SK-N-SH (cell line): ENCODE results near the gene ZNF784. TPM values are rescaled to one million over a fixed set of nuclear protein-coding genes. Genes with fewer than 3 reads are reported as not detected.
A peak's percentile ranks its signal among the peaks of the same experiment; 100 is the strongest.

Experiments used
- CTCF ChIA-PET: fragments of 300-600, 350-600 bp; formaldehyde crosslinking; extraction: SDS; loops from one replicate; lab custom pipeline; 2021; lab: Yijun Ruan, JAX
- POLR2A ChIA-PET: fragments of 350-600 bp; sonication (Branson Sonifier 250); formaldehyde crosslinking; extraction: SDS; loops from one replicate; lab custom pipeline; 2020; ENCODE audit warnings: antibody characterized with exemption, inconsistent platforms; lab: Yijun Ruan, JAX
- DNase-seq: peaks from one replicate; pipeline ENCODE4 v3.0.0; 2012
- H2AFZ ChIP-seq: fragments of 200-600 bp; sonication (generic); 2 replicates; pipeline ENCODE4 v1.8.1; 2016; ENCODE audit warnings: antibody characterized with exemption, mild to moderate bottlenecking, low read depth
- H3F3A ChIP-seq: fragments of 200-600 bp; sonication (generic); replicated peaks from 2 replicates; pipeline ENCODE3; 2016; ENCODE audit warnings: antibody characterized with exemption, mild to moderate bottlenecking; ENCODE audit not compliant: insufficient read depth
- H3K27ac ChIP-seq, 2 experiments: fragments of 200-500 bp in 1 of 2; fragments of 200-600 bp in 1 of 2; sonication (Bioruptor generic) in 1 of 2; sonication (generic), shearing (Covaris generic) in 1 of 2; 2 replicates each; pipeline versions ENCODE4 v1.5.1 to v1.6.1; 2014 to 2016; ENCODE audit warnings: low read depth in 2 of 2, inconsistent platforms in 1 of 2, low read length in 1 of 2, mild to moderate bottlenecking in 1 of 2, mixed read lengths in 1 of 2
- H3K27me3 ChIP-seq: fragments of 200-600 bp; sonication (generic), shearing (Covaris generic); 2 replicates; pipeline ENCODE4 v1.6.1; 2016; ENCODE audit warnings: mixed run types; ENCODE audit not compliant: insufficient read depth
- H3K36me3 ChIP-seq, 2 experiments: fragments of 200-500 bp in 1 of 2; fragments of 200-600 bp in 1 of 2; sonication (Bioruptor generic) in 1 of 2; sonication (generic) in 1 of 2; replicated peaks in 1 of 2; 2 replicates each; pipeline versions ENCODE3 to v1.5.1; 2014 to 2016; ENCODE audit warnings: low read length in 1 of 2, mild to moderate bottlenecking in 1 of 2; ENCODE audit not compliant: insufficient read depth in 2 of 2, control insufficient read depth in 1 of 2
- H3K4me1 ChIP-seq, 2 experiments: fragments of 200-500 bp in 1 of 2; fragments of 200-600 bp in 1 of 2; sonication (Bioruptor generic) in 1 of 2; sonication (generic), shearing (Covaris generic) in 1 of 2; 2 replicates each; pipeline versions ENCODE4 v1.5.1 to v1.6.1; 2014 to 2016; ENCODE audit warnings: low read depth in 1 of 2, low read length in 1 of 2, mixed run types in 1 of 2; ENCODE audit not compliant: insufficient read depth in 2 of 2, control insufficient read depth in 1 of 2
- H3K4me2 ChIP-seq: fragments of 200-600 bp; sonication (generic), shearing (Covaris generic); 2 replicates; pipeline ENCODE4 v1.6.1; 2017; ENCODE audit warnings: mixed run types
- H3K4me3 ChIP-seq, 2 experiments: fragments of 200-500 bp in 1 of 2; fragments of 200-600 bp in 1 of 2; sonication (Bioruptor generic) in 1 of 2; sonication (generic), shearing (Covaris generic) in 1 of 2; 2 replicates each; pipeline versions ENCODE4 v1.5.1 to v1.8.1; 2014 to 2016; ENCODE audit warnings: low read depth in 2 of 2, inconsistent platforms in 1 of 2, low read length in 1 of 2, mild to moderate bottlenecking in 1 of 2, mixed read lengths in 1 of 2, moderate library complexity in 1 of 2
- H3K79me2 ChIP-seq: fragments of 200-600 bp; sonication (generic); 2 replicates; pipeline ENCODE4 v1.8.1; 2017; ENCODE audit warnings: mild to moderate bottlenecking; ENCODE audit not compliant: insufficient read depth
- H3K9ac ChIP-seq: fragments of 200-600 bp; sonication (generic); 2 replicates; pipeline ENCODE4 v1.6.1; 2017; ENCODE audit warnings: mixed run types
- H3K9me2 ChIP-seq: fragments of 200-600 bp; sonication (generic); 2 replicates; pipeline ENCODE4 v1.6.1; 2017; ENCODE audit warnings: mixed run types
- H3K9me3 ChIP-seq: fragments of 200-600 bp; sonication (generic); 2 replicates; pipeline ENCODE4 v1.6.1; 2017; ENCODE audit warnings: mixed run types, mild to moderate bottlenecking, moderate library complexity
- H4K20me1 ChIP-seq: fragments of 200-600 bp; sonication (generic); 2 replicates; pipeline ENCODE4 v1.6.1; 2017; ENCODE audit warnings: mild to moderate bottlenecking, mixed run types; ENCODE audit not compliant: insufficient read depth
- EP300 ChIP-seq, 2 experiments: IDR thresholded peaks; 2 replicates each; pipeline versions ENCODE4 v1.4.0 to v1.6.1; 2012; ENCODE audit warnings: borderline replicate concordance in 1 of 2, low read depth in 1 of 2, low read length in 1 of 2
- FOXJ3 ChIP-seq: sonication (generic); formaldehyde crosslinking; IDR thresholded peaks from 2 replicates; pipeline ENCODE4 v1.5.1; 2020; ENCODE audit warnings: mild to moderate bottlenecking, missing genetic modification reagents
- FOXM1 ChIP-seq: IDR thresholded peaks from 2 replicates; pipeline ENCODE4 v1.4.0; 2012; ENCODE audit warnings: low read depth, mild to moderate bottlenecking
- IRF3 ChIP-seq: fragments of 150-350 bp; IDR thresholded peaks from 2 replicates; pipeline ENCODE4 v1.6.1; 2016; ENCODE audit warnings: mild to moderate bottlenecking, low read depth, low read length
- JUND ChIP-seq: IDR thresholded peaks from 2 replicates; pipeline ENCODE4 v1.4.0; 2012
- MAX ChIP-seq: IDR thresholded peaks from 2 replicates; pipeline ENCODE4 v1.4.0; 2012; ENCODE audit warnings: low read depth
- MEF2A ChIP-seq: IDR thresholded peaks from 2 replicates; pipeline ENCODE4 v1.4.0; 2012; ENCODE audit warnings: low read depth, borderline replicate concordance
- NFIC ChIP-seq: IDR thresholded peaks from 2 replicates; pipeline ENCODE4 v1.4.0; 2012; ENCODE audit warnings: borderline replicate concordance
- NRF1 ChIP-seq: IDR thresholded peaks from 2 replicates; pipeline ENCODE4 v1.6.1; 2012; ENCODE audit warnings: low read depth, mild to moderate bottlenecking, low read length
- PBX3 ChIP-seq: IDR thresholded peaks from 2 replicates; pipeline ENCODE4; 2012
- RAD21 ChIP-seq: IDR thresholded peaks from 2 replicates; pipeline ENCODE4 v1.6.1; 2012; ENCODE audit warnings: mild to moderate bottlenecking, low read length
- RCOR1 ChIP-seq: fragments of 150-350 bp; IDR thresholded peaks from 2 replicates; pipeline ENCODE4 v1.6.1; 2017; ENCODE audit warnings: antibody characterized with exemption, low read length
- REST ChIP-seq: IDR thresholded peaks from 2 replicates; pipeline ENCODE4 v1.6.1; 2012; ENCODE audit warnings: mild to moderate bottlenecking, low read depth, low read length, moderate library complexity
- RFX5 ChIP-seq: IDR thresholded peaks from 2 replicates; pipeline ENCODE4 v1.6.1; 2012; ENCODE audit warnings: mild to moderate bottlenecking, improper control_type of control experiment, low read length
- RXRA ChIP-seq: IDR thresholded peaks from 2 replicates; pipeline ENCODE4 v1.4.0; 2012; ENCODE audit warnings: low read depth, mild to moderate bottlenecking, borderline replicate concordance
- TEAD4 ChIP-seq: IDR thresholded peaks from 2 replicates; pipeline ENCODE4 v1.4.0; 2012; ENCODE audit warnings: mild to moderate bottlenecking, borderline replicate concordance; ENCODE audit not compliant: insufficient read depth
- USF1 ChIP-seq: IDR thresholded peaks from 2 replicates; pipeline ENCODE4 v1.4.0; 2012; ENCODE audit warnings: low read depth, borderline replicate concordance
- USF2 ChIP-seq: fragments of 150-350 bp; IDR thresholded peaks from 2 replicates; pipeline ENCODE4 v1.6.1; 2017; ENCODE audit warnings: antibody characterized with exemption, low read length, low read depth, borderline replicate concordance
- YY1 ChIP-seq: IDR thresholded peaks from 2 replicates; pipeline ENCODE4 v1.4.0; 2012; ENCODE audit warnings: low read depth, mild to moderate bottlenecking
- whole genome bisulfite sequencing: methylation state at CpG from one replicate; pipeline ENCODE4 v1.1.6; 2017; ENCODE audit warnings: low lambda C conversion rate; 5-methylcytosine and 5-hydroxymethylcytosine counted together
- polyA plus RNA-seq, 3 experiments: library from polyadenylated mRNA; depleted of rRNA; stranded (reverse); fragments of >200 nt; gene quantifications; 2 replicates each; pipeline ENCODE4 v1.2.3, GENCODE V29; 2012

The ZNF784 gene
- polyA plus RNA-seq, 1 of the 3 experiments (the other 2 are of a cell fraction) = 5.5 TPM

GRCh38 chr19:55615543-55616394, 8.6 kb downstream of the ZNF784 start:
- Histone ChIP-seq H3K4me3 (no peak overlapping the region), H3K9me2 (no peaks in the 10 kb centered on the region), H3K9ac (no peak overlapping the region), H3K27ac (no peak overlapping the region), H3K27me3 (no peaks in the 10 kb centered on the region), H4K20me1 (peaks cover 19% of the 10 kb centered on the region), H2AFZ (no peak overlapping the region), H3K79me2 (peaks cover 24% of the 10 kb centered on the region; the same call in 1 of the 2 replicates), H3K4me1 (no peaks in the 10 kb centered on the region; a peak in 1 of 4 replicates), H3K36me3 (peaks cover 0 to 32% of the 10 kb centered on the region in 2 experiments), H3F3A (peaks cover 12% of the 10 kb centered on the region), H3K9me3 (no peaks in the 10 kb centered on the region), H3K4me2 (no peak overlapping the region)
- POLR2A ChIA-PET = no interaction called here
- CTCF ChIA-PET = interaction anchor here (1.3 to 6.7 kb wide), 2 partner anchors 16 to 17 kb away, joined by 4 to 40 read pairs; no protein-coding TSS in a partner anchor
- WGBS = 99% methylated on average over 33 of the region's 88 CpGs
- peak; percentile 20 for DNase-seq
- TF ChIP-seq RFX5 = no peak
- no peak for TF ChIP-seq NFIC
- no peak for TF ChIP-seq TEAD4
- no peak for TF ChIP-seq RXRA
- no peak for TF ChIP-seq RCOR1
- no peak for TF ChIP-seq PBX3
- no peak for TF ChIP-seq RAD21
- TF ChIP-seq REST = no peak
- TF ChIP-seq JUND = no peak
- no peak for TF ChIP-seq FOXM1
- no peak for TF ChIP-seq NRF1
- TF ChIP-seq MEF2A = no peak
- TF ChIP-seq EP300 (IDR thresholded peaks at IDR 0.05; ENCODE audit: borderline replicate concordance in 1 of 2, low read depth in 1 of 2, low read length in 1 of 2) = no peak
- TF ChIP-seq USF2 = no peak
- no peak for TF ChIP-seq MAX
- no peak for TF ChIP-seq USF1
- TF ChIP-seq IRF3 = no peak
- no peak for TF ChIP-seq FOXJ3 (CRISPR knock-in tag)
- TF ChIP-seq YY1 = no peak
